ENCODE results near the gene EFCAB6.

EFCAB6 gene

GRCh38 chr22:43637275-43638260 is 174.5 kb downstream of the EFCAB6 start:
- no peak for DNase-seq (ENCODE audit: low read depth, low spot score)

- no peak for DNase-seq (ENCODE audit: low read depth, low spot score)
These were observed 176.0 kb downstream of the EFCAB6 start for GRCh38 chr22:43636086-43636485.

DNA sequence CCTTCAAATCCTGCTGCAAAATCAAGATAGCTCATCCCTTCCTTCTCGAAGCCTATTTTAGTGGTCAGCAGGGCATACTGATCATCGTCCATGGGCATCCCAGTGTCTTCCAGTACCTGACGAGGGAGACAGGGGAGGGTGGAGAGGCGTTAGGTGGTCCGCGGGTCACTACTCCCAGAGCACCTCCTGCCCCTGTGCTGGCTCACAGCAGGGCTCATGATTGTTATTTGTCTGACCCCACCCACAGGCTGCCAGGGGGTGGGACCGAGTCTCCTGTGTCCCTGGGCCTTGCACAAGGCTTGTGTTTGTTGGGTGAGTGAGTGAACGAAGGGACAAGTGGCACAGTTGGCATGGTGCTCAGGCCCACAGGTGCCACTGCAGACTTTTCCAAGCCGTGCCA is 177.0 kb downstream of the EFCAB6 start:
- DNase-seq (ENCODE audit: low read depth, low spot score) = no peak

- no peak for DNase-seq (ENCODE audit: low read depth, low spot score)
These were observed 177.8 kb downstream of the EFCAB6 start for GRCh38 chr22:43634316-43634715.

DNA sequence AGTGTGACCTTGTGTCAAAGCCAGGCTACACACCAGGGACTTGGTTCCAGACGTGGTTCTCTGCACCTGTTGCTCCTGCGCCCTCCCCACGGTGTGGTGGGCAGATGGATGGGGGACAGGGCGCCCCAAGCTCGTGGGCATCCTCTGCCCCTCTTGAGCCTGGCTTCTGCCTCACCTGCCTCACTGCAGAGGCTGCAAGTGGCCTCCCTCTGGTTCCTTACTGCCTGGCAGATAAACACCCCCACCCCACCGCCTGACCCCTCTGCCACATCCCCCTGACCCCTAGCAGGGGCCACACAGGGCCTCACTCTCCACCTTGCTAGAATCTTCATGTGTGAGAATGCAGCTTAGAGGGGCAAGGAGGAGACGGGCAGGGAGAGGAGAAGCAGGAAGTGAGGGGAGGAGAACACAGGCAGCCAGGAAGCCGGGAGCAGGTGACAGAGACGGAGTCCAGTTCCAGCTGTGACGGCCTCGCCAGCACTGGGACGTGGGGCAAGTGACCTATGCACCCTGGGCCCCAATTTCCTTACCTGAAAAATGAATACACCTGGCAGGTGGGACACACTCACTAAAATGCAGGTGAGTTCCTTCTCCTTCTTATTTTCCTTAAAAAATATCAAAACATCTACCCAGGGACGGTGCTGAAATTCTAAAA is 178.3 kb downstream of the EFCAB6 start:
- no peak for DNase-seq (ENCODE audit: low read depth, low spot score)

- DNase-seq (ENCODE audit: low read depth, low spot score) = no peak
These were observed 180.3 kb downstream of the EFCAB6 start for GRCh38 chr22:43631846-43632245.

- no peak for DNase-seq (ENCODE audit: low read depth, low spot score)
These were observed 180.9 kb downstream of the EFCAB6 start for GRCh38 chr22:43631201-43631600.

DNA sequence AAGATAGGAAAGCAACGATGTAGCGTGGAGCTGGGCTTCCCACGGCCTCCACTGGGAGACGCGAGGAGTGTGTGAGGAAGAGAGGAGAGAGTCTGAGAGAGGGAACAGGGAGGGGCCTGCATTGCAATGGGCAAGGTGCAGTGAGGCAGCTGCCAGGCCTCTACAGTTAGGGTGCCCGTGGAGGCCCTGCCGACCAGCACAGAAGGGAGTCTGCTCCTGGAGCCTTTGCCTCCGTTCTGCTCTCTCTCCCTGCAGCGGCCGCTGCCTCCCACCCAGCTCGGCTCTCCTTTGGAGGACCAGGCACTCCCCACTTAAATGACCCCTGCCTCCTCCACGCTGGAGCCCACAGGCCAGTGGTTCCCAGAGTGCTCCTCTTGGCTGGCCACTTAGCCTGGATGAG is 181.7 kb downstream of the EFCAB6 start:
- DNase-seq (ENCODE audit: low read depth, low spot score) = no peak

DNA sequence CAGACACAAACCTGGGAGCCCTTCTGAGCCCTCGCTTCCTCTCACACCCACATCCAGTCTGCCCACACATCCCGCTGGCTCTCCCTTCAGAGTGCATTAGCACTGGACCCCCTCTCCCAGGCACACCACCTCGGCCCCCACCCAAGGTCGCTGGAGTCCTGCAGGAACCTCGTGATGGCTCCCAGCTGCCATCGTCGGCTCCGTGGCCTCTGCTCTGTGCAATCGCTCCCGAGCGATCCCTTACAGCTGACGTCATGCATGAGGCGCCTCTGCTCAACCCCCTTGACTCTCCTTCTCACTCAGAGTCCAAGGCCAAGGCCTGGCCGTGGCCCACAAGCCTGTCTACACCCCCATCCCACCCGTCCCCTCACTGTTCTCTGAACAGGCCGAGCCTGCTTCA is 183.9 kb downstream of the EFCAB6 start:
- DNase-seq (ENCODE audit: low read depth, low spot score) = no peak

DNA sequence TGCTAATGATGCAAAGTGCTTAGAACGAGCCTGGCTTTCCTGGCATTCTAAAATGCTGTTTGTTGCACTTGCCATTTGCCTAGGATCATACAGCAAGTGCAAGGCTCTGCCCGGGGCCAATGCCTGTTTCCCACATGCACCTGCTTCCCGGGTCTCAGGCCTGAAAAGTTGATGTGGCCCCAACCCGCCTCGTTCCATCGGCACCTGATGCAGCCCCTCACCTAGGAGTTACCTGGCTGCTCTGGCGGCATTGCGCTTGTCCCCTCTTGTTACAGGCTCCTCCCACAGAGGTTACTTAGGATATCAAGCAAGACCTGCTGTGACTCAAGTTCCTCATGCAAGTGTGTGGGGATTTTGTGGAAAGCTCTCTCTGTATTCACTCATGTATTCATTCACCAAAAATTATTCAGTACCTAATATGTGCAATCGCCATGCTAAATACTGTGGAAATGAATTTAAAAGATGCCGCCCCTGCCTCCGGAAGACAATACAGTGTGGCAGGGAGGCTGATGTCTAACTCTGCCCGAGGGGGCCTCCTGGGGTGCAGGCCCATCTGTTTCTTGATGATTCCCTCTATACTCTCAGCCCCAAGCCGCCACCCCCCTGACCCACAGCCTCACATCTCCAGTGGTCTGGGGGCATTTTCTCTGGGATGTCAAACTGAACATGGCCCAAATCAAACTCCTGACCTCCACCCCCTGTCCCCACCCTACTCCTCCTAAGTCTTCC is 184.5 kb downstream of the EFCAB6 start:
- no peak for DNase-seq (ENCODE audit: low read depth, low spot score)

GRCh38 chr22:43625242-43625641 is 186.9 kb downstream of the EFCAB6 start:
- DNase-seq (ENCODE audit: low read depth, low spot score) = no peak

DNA sequence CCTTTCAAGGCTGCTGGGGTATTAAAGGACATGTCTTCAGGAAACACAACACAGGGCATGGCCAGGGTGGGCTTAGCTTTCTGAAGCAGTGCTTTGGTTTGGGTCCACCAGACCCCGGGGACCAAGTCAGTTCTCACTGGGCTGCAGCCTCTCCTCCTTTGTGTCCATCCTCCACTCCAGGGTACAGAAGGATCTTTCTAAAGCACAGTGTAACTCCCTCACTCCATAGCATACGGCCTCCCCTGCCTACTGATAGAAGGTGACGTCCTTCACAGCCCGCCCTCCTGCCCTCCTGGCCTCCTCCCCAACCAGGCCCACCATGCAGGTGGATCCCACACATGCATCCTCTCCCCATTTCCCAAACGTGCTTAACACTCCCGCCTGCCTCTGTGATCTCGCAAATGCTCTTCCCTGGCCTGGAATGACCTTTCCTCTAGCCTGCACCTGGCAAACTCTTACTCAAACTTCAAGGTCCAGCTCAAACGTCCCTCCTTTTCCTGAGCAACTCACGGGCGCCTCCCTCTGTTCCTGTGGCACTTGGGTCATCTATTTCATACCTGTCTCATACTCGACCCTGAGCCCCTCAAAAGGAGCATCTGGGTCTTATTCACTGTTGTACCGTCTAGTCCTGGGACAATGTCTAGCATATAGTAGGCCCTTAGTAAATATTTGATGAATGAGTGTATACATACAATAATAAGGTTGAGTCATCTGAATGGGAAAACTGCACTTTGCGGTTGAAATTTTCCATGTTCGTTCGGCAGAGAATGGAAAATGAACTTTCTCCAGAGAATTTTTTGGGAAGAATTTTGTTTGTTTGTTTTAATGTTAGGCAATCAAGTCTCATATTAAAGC is 187.7 kb downstream of the EFCAB6 start:
- no peak for DNase-seq (ENCODE audit: low read depth, low spot score)

DNA sequence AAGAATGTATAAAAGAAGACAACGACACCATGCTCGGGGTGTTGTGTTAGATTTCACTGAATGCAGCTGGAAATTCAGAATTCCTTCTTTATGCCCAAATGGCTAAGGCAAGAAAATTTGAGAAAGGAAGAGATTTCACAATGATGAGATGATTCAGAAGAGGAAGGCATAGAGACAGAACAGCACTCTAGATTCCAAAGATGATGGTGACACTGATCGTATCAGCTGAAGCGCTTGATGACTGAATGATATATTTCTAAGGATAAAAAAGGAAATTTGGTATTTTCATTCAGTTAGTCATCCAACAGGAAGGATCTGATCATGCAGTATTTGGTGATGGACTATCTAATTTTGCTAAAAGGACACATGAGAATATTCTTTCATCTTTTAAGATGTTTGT is 189.2 kb downstream of the EFCAB6 start:
- DNase-seq (ENCODE audit: low read depth, low spot score) = no peak

GRCh38 chr22:43620197-43620596 is 191.9 kb downstream of the EFCAB6 start:
- no peak for DNase-seq (ENCODE audit: low read depth, low spot score)

DNA sequence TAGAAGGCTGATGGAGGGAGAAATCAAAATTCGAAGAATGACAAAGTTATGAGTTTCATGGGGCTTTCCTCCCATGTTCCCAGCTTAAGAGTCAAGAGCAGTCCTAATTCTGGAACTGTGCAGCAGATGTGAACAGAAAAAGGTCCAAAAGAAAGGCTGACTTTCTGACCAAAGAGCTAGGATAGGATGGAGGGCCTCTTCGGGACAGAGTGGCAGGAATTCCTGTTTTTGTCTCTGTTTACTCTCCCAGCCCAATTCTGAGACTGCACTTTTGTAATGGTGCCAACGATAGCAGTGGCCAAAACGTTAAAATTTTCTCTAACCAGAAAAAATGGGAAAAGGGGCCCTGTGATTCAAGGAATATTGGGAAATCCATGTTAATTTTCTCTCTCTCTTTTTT is 193.6 kb downstream of the EFCAB6 start:
- DNase-seq (ENCODE audit: low read depth, low spot score) = no peak

DNA sequence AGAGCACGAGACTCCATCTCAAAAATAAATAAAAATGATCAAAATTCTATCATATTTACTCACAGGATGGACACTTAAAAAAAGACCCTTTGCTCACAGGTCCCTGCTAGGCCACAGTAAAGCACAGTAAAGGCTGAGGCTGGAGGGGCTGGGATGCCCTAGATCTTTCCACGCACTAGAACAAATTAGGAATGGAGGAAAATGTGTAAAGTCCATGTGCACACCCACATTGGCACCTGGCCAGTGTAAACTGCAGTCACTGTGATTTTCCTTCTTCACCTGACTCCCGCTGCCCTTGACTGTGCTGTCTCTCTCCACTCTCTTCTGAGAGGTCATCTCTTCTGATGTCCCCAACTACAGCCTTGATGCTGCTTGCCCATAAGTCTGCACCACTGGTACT is 195.5 kb downstream of the EFCAB6 start:
- no peak for DNase-seq (ENCODE audit: low read depth, low spot score)

DNA sequence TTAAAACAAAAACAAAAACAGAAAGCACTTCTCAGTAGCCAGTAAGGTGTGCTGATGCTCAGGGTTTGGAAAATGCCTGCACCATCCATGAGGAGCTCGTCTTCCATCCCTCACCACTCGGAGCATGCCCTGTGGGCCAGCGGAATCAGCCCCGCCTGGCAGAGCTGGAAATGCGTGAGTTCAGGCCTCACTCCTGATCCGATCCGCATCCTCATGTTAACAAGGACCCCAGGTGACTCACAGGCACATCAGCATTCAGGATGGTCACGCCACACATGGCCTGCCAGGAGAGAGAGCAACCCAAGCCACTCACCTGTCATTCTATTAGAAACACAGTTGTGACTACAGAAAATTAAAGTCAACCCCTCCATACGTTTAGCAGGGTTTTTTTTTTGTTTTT is 211.8 kb downstream of the EFCAB6 start:
- no peak for DNase-seq (ENCODE audit: low read depth, low spot score)

DNA sequence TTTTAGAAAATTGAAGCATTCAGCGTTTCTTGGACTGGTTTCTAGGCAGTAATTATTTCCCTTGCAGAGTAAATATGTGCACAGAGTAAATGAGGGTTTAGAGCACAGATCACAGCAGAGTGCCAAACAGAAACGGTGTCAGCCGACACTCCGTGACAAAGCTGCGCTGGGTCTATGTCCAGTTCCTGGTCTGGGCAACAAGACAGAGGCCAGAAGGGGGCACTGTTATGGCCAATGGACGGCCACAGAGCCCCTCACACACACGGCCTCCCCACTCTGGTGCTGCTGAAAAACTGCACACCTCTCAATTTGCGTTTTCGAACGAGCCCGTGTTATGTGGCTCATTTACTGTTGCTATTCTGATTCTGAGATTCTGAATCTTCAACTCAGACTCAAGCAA is 219.6 kb downstream of the EFCAB6 start:
- DNase-seq (ENCODE audit: low read depth, low spot score) = no peak

GRCh38 chr22:43591380-43591779 is 220.7 kb downstream of the EFCAB6 start:
- DNase-seq (ENCODE audit: low read depth, low spot score) = no peak

- DNase-seq (ENCODE audit: low read depth, low spot score) = no peak
These were observed 224.5 kb downstream of the EFCAB6 start for GRCh38 chr22:43587574-43587973.

DNA sequence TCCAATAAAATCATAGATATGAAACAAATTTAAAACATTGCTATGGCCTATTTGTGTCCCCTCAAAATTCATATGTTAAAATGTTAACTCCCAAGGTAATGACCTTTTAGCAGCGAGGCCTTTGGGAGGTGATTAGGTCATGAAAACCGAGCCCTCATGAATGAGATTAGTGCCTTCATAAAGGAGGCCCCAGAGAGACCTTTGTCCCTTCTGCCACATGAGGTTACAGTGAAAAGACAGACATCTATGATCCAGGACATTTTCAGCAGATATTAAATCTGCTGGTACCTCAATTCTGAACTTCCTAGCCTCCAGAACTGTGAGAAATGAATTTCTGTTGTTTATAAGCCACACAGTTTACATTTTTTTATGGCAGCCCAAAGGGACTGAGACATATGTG is 228.6 kb downstream of the EFCAB6 start:
- DNase-seq (ENCODE audit: low read depth, low spot score) = no peak

All from smooth muscle cell of the brain vasculature (primary cell).